ENCODE data around the gene MOB1A.
"Not testable (repeated sequence)": the region's sequence is repeated elsewhere in the genome, so short reads cannot be mapped to it uniquely, and the experiment has no call there.

The MOB1A gene

DNA sequence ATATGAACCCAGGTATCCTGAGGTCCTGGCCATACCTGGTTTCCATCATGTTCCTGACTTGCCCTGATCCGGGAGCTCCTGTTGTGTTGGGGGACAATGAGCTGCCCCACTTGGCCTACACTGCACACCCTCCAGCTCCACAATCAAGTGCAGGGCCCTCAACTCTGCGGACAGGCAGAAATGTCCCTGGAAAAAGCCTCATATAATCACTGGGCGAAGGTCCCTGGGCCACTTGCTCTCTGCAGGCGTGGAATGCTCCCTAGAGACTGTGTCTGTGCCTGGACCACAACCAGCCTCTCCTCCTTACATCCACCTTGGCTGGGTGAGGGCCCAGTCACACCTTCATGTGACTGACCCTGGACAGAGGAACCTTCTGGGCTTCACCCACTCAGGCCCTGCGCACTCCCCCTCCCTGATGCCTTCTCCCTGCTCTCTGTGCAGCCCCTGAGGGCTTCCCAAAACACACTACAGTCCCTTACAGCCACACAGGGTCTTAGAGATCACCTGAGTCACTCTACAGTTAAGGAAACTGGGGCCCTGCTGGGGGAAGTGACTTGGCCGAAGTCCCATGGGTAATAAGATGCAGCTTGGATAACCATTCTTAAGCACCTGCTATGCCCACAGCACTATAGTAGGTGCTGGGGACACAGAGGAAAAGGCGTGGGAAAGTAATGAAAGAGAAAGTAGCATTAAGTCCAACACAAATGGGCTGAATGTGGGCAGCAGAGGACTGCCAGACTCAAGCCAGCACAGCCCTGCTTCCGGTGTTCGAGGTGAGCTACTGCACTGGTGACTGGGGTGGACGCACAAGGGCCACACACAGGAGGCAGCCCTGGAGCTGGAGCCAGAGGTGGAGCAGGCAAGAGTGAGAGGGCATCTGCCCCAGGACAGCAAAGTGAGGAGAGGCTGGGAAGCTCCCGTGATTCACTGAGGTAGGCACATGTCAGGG, 40.8 kb downstream of the MOB1A start:
- no peak overlapping the region for H3K4me3 ChIP-seq (ENCODE audit: low read depth, low read length)
- no peaks in the 10 kb centered on the region for H3K9me3 ChIP-seq
- no peaks in the 10 kb centered on the region for H3K4me1 ChIP-seq
- no peaks in the 10 kb centered on the region for H3K27me3 ChIP-seq
- H3K36me3 ChIP-seq: no peaks in the 10 kb centered on the region
- TF ChIP-seq, protein P1, sequence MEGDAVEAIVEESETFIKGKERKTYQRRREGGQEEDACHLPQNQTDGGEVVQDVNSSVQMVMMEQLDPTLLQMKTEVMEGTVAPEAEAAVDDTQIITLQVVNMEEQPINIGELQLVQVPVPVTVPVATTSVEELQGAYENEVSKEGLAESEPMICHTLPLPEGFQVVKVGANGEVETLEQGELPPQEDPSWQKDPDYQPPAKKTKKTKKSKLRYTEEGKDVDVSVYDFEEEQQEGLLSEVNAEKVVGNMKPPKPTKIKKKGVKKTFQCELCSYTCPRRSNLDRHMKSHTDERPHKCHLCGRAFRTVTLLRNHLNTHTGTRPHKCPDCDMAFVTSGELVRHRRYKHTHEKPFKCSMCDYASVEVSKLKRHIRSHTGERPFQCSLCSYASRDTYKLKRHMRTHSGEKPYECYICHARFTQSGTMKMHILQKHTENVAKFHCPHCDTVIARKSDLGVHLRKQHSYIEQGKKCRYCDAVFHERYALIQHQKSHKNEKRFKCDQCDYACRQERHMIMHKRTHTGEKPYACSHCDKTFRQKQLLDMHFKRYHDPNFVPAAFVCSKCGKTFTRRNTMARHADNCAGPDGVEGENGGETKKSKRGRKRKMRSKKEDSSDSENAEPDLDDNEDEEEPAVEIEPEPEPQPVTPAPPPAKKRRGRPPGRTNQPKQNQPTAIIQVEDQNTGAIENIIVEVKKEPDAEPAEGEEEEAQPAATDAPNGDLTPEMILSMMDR (IDR thresholded peaks at IDR 0.05; ENCODE audit: low read depth, low read length): no peak
- DNase-seq: no peak

DNA sequence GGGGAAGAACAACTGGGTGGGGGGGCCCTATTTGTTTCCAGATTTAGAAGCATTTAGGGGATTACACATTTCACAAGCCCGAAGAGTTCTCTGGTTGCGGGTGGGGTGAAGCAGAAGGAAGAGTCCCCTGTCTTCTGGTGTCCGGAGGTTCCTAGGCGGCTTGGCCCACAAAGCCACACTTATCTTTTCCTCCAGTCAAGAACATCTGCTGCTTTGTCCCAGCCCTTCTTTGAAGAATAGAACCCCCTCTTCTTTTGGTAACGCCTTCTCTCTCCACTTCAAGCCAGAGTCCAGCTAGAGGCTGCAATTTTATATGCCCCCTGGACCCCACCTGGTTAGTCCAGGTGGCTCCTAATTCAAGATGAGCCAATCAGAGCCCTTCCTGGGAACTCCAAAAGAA, 46.8 kb downstream of the MOB1A start:
- no peak for DNase-seq
- no peaks in the 10 kb centered on the region for H3K27me3 ChIP-seq
- TF ChIP-seq, protein P1 (IDR thresholded peaks at IDR 0.05; ENCODE audit: low read depth, low read length): no peak
- H3K4me3 ChIP-seq (ENCODE audit: low read depth, low read length): no peak overlapping the region
- H3K4me1 ChIP-seq: no peaks in the 10 kb centered on the region
- H3K9me3 ChIP-seq: no peaks in the 10 kb centered on the region
- H3K36me3 ChIP-seq: no peaks in the 10 kb centered on the region

DNA sequence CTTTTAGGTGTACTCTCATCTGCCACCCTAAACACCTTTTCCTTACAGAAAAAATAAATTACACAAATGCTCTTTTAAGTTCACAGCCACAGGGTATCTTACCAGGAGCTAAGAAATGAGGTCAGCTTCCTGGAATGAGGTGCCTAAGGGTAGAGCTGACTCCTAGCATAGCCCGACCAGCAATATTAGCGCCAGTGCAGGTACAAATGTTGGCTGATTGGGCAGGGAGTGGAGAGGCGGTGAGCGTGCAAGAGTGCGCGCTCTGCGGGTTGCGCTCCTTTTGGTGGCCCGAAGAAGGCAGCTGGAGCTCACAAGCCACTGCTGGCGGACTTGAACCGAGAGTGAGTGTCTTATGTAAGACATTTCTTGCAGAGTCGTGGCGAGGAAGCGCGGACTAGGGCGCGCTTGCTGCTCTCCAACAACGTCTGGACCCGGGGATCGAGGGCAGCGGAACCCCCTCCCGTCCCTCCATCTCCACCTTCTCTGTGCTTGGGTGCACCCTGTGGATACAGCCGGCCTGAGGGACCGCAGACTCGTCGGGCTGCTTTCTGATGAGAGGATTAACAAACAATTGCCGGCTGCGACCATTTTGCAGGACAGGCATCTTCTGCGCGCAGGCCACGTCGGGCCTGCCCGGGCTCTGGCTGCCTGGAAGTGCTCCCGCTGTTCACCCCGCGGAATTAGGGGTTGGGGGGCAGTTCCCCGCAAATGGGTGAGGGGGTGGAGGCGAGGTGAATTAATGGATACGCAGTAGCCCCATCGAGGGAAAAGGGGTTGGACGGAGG, 48.3 kb downstream of the MOB1A start:
- Histone ChIP-seq H3K36me3 (no peaks in the 10 kb centered on the region), H3K4me1 (no peaks in the 10 kb centered on the region), H3K27me3 (no peaks in the 10 kb centered on the region), H3K4me3 (ENCODE audit: low read depth, low read length) (no peak overlapping the region), H3K9me3 (no peaks in the 10 kb centered on the region)
- TF ChIP-seq, protein P1 (IDR thresholded peaks at IDR 0.05; ENCODE audit: low read depth, low read length): no peak
- no peak for DNase-seq

DNA sequence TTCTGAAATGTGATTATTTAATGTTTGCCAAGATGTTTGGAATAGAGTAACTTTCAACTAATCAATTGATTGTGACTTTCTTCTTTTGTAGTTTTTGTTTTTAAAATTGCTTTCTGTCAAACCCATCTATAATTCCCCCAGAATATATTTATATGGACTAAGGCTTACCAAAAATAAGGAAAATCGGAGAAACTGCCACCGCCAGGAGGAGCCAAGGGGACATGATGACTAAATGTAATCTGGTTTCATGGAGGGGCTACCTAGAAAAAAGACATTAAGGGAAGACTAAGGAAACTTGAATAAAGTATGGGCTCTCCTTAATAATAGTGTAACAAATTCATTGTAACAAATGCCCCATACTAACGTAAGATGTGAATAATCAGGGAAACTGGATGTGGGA, 50.5 kb downstream of the MOB1A start:
- DNase-seq: no peak
- H3K9me3 ChIP-seq: no peaks in the 10 kb centered on the region
- TF ChIP-seq, protein P1 (IDR thresholded peaks at IDR 0.05; ENCODE audit: low read depth, low read length): no peak
- no peaks in the 10 kb centered on the region for H3K27me3 ChIP-seq
- no peak overlapping the region for H3K4me3 ChIP-seq (ENCODE audit: low read depth, low read length)
- no peaks in the 10 kb centered on the region for H3K4me1 ChIP-seq
- no peaks in the 10 kb centered on the region for H3K36me3 ChIP-seq

DNA sequence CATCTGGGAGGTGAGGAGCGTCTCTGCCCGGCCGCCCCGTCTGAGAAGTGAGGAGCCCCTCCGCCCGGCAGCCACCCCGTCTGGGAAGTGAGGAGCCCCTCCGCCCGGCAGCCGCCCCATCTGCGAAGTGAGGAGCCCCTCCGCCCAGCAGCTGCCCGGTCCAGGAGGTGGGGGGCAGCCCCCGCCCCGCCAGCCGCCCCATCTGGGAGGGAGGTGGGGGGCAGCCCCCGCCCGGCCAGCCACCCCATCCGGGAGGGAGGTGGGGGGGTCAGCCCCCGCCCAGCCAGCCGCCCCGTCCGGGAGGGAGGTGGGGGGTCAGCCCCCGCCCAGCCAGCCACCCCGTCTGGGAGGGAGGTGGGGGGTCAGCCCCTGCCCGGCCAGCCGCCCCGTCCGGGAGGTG, 54.7 kb downstream of the MOB1A start:
- DNase-seq; H3K27me3 ChIP-seq; H3K4me3 ChIP-seq (ENCODE audit: low read depth, low read length); H3K36me3 ChIP-seq; H3K9me3 ChIP-seq; H3K4me1 ChIP-seq: not testable (repeated sequence)

DNA sequence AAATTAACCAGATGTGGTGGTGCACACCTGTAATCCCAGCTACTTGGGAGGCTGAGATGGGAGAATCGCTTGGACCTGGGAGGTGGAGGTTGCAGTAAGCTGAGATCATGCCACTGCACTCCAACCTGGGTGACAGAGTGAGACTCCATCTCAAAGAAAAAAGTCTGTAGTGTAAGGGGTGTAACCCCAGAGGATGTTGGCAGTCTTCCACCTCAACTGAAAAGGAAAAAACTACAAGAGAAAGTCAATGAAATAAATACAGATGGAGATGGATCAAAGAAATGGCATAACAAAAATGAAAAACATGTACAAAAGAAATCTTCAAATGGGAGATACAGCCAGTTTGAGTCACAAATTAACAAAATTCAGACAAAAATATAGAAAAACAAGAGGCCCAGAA, 56.8 kb downstream of the MOB1A start:
- H3K4me1 ChIP-seq, H3K36me3 ChIP-seq, DNase-seq: not testable (repeated sequence)

More for the DNA sequence above, 56.8 kb downstream of the MOB1A start:
- H3K9me3 ChIP-seq; H3K4me3 ChIP-seq (ENCODE audit: low read depth, low read length); H3K27me3 ChIP-seq: not testable (repeated sequence)

Data from BE2C (cell line).